ENCODE results near the gene PRKCZ.
A peak's percentile ranks its signal among the peaks of the same experiment; 100 is the strongest.

PRKCZ gene

DNA sequence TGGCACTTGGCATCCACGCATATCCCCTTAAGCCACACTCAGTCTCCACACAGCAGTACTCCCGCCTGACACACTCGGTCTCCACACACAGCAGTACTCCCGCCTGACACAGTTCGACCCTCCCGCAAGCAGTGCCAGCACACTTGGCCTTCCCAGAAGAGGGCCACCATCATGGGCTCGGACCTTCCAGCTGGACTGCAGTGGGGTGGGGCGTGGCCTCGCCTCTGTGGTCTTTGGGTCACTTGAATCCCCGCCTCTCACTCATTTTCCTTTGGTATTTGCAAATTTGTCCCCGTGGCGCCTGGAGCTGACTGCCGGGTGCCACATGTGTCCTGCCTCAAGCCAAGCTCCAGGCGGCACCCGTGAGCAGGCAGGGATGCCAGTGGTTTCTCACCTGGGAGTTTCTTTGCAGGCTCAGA lies 80.7 kb downstream of the PRKCZ start:
- TF ChIP-seq, protein P1, sequence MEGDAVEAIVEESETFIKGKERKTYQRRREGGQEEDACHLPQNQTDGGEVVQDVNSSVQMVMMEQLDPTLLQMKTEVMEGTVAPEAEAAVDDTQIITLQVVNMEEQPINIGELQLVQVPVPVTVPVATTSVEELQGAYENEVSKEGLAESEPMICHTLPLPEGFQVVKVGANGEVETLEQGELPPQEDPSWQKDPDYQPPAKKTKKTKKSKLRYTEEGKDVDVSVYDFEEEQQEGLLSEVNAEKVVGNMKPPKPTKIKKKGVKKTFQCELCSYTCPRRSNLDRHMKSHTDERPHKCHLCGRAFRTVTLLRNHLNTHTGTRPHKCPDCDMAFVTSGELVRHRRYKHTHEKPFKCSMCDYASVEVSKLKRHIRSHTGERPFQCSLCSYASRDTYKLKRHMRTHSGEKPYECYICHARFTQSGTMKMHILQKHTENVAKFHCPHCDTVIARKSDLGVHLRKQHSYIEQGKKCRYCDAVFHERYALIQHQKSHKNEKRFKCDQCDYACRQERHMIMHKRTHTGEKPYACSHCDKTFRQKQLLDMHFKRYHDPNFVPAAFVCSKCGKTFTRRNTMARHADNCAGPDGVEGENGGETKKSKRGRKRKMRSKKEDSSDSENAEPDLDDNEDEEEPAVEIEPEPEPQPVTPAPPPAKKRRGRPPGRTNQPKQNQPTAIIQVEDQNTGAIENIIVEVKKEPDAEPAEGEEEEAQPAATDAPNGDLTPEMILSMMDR (IDR thresholded peaks at IDR 0.05; ENCODE audit: low read depth, low read length, missing control alignments) = no peak
- no peak overlapping the region for H3K4me3 ChIP-seq (ENCODE audit: low read depth, low read length)
- no peaks in the 10 kb centered on the region for H3K36me3 ChIP-seq (replicated peaks)
- H3K27me3 ChIP-seq (replicated peaks) = no peaks in the 10 kb centered on the region
- no peak overlapping the region for H3K27ac ChIP-seq
- DNase-seq = no peak
- in situ Hi-C loops (cut with HindIII; ENCODE audit: low pct_ligation_motif_present, low sequenced_read_pairs) = no loop called here

DNA sequence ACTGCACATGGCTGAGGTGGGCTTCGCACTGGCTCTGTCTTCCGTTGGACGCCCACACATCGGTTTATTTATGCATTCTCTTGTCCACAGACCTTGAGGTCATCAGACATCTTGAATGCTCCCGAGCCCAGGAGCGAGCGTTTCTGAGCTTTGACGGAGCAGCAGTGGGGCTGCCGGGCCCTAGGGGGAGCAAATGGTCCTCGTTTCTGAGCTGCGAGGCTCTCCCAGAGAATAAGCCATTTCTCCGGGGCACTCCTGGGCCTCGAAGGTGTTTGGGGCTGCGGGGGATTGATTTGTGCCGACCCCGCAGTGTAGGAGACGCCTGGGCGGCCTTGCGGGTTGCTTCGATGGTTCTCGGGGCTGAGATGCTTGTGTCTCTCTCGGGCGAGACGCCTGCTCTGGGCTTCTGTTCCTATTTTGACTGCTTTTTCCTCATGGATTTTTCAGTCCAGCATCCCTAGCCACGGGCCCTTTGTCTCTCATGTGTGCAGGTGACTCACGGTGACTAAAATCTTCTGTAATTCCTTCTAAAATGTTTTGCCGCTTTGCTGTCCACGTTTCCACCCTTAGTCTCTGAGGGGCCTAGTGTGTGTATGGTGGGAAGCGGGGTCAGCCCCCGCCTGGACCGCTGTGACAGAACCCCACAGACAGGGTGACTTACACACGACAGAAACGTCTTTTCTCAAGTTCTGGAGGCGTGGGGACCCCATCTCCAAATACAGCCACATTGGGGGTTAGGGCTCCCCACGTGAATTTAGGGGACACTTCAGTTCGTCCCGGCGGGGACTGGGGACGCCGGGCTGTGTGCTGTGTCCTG lies 82.2 kb downstream of the PRKCZ start:
- TF ChIP-seq, protein P1 (IDR thresholded peaks at IDR 0.05; ENCODE audit: low read depth, low read length, missing control alignments) = peak; percentile 80
- DNase-seq = peak; percentile 65
- Histone ChIP-seq H3K4me3 (ENCODE audit: low read depth, low read length) (peak overlapping the region; percentile 53), H3K27me3 (replicated peaks) (no peaks in the 10 kb centered on the region), H3K36me3 (replicated peaks) (no peaks in the 10 kb centered on the region), H3K27ac (peak overlapping the region; percentile 79)
- in situ Hi-C loops (cut with HindIII; ENCODE audit: low pct_ligation_motif_present, low sequenced_read_pairs) = no loop called here

DNA sequence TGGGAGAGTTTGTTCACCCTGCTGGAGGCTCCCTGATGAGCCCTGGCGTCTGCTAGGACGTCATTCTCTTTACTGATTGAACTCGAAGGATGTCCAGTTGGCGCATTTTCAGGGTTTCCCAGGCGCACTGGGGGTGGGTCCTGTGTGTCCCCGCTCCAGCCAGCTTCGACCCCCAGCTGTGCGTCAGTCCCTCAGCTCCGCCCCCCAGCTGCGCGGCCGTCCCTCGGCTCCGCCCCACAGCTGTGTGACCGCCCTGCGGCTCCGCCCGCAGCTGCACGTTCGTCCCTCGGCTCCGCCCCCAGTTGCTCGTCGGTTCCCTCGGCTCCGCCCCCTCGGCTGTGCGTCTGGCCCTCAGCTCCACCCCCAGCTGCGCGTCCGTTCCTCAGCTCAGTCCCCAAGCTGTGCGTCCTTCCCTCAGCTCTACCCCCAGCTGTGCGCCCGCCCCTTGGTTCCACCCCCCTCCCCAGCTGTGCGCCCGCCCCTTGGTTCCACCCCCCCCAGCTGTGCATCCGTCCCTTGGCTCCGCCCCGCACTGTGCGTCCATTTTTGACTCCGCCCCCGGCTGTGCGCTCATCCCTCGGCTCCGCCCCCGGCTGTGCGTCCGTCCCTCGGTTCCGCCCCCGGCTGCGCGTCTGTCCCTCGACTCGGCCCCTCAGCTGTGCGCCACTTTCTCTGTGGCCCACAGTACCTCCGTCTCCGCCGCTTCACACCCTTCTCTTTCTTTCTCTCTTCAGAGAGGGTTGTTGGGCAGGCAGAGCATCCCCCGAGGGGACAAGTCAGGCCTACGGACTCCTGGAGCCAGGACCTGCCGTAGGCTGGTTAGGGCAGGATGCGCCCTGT lies 83.0 kb downstream of the PRKCZ start:
- H3K36me3 ChIP-seq (replicated peaks) = no peaks in the 10 kb centered on the region
- no peaks in the 10 kb centered on the region for H3K27me3 ChIP-seq (replicated peaks)
- TF ChIP-seq, protein P1 (IDR thresholded peaks at IDR 0.05; ENCODE audit: low read depth, low read length, missing control alignments) = peak; percentile 12
- H3K27ac ChIP-seq = peak overlapping the region; percentile 79
- in situ Hi-C loops (cut with HindIII; ENCODE audit: low pct_ligation_motif_present, low sequenced_read_pairs) = no loop called here
- DNase-seq = peak; percentile 97
- peak overlapping the region; percentile 53 for H3K4me3 ChIP-seq (ENCODE audit: low read depth, low read length)

DNA sequence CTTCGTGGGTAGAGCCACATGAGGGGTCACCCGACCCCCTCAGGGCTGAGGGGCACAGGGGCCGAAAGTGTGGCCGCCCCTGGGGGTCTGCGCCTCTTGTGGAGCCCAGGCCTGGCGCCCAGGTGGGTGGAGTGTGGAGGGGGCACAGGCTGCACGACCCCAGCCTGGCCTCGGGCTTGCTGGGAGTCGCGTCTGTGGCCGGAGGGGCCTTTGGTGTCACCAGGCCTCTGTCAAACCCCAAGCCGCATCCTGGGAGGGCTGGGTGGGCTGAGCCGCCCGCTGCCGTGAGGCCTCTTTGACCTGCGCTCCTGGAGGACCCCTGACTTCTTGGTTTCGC lies 83.6 kb downstream of the PRKCZ start:
- H3K36me3 ChIP-seq (replicated peaks) = no peaks in the 10 kb centered on the region
- DNase-seq = no peak
- H3K27ac ChIP-seq = peak overlapping the region; percentile 46
- in situ Hi-C loops (cut with HindIII; ENCODE audit: low pct_ligation_motif_present, low sequenced_read_pairs) = no loop called here
- no peaks in the 10 kb centered on the region for H3K27me3 ChIP-seq (replicated peaks)
- H3K4me3 ChIP-seq (ENCODE audit: low read depth, low read length) = peak overlapping the region; percentile 53
- TF ChIP-seq, protein P1 (IDR thresholded peaks at IDR 0.05; ENCODE audit: low read depth, low read length, missing control alignments) = no peak

DNA sequence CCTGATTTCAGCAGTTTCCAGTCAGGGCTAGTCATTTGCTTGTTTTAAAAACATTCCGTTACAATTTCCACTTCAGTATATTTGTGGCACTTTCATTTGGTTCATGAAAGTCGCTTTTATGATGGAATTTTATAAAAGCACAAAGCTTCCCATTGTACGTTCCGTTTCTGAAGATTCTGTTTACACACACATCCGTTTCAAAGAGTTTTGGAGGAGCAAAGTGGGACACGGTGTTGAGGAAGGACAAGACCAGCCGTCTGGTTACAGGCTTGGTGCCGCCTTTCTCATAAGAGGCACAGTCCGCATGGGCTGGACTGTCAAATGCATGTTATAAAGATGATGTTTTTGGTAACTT lies 84.0 kb downstream of the PRKCZ start:
- in situ Hi-C loops (cut with HindIII; ENCODE audit: low pct_ligation_motif_present, low sequenced_read_pairs) = no loop called here
- H3K27ac ChIP-seq = no peak overlapping the region

More for the DNA sequence above, 84.0 kb downstream of the PRKCZ start:
- no peak overlapping the region for H3K4me3 ChIP-seq (ENCODE audit: low read depth, low read length)
- DNase-seq = no peak
- TF ChIP-seq, protein P1 (IDR thresholded peaks at IDR 0.05; ENCODE audit: low read depth, low read length, missing control alignments) = no peak
- no peaks in the 10 kb centered on the region for H3K27me3 ChIP-seq (replicated peaks)
- no peaks in the 10 kb centered on the region for H3K36me3 ChIP-seq (replicated peaks)

Measured in brain microvascular endothelial cell (primary cell).